DOHH2 (cell line): ENCODE measurements around the gene KCNQ1OT1.

Source experiments
- H3F3A ChIP-seq: fragments of 200-600 bp; sonication (generic), shearing (Covaris generic); 2 replicates; pipeline ENCODE4 v1.6.0; 2016; ENCODE audit warnings: antibody characterized with exemption, mild to moderate bottlenecking; ENCODE audit not compliant: control insufficient read depth, insufficient read depth
- H3K27ac ChIP-seq: fragments of 200-600 bp; sonication (generic); 2 replicates; pipeline ENCODE4 v1.5.1; 2014; ENCODE audit warnings: low read depth, mild to moderate bottlenecking, low read length, moderate library complexity
- H3K27me3 ChIP-seq: fragments of 200-600 bp; sonication (generic); 2 replicates; pipeline ENCODE4 v1.6.1; 2014; ENCODE audit warnings: mild to moderate bottlenecking, low read length, mixed read lengths; ENCODE audit not compliant: control insufficient read depth
- H3K36me3 ChIP-seq: fragments of 200-600 bp; sonication (generic); 2 replicates; pipeline ENCODE4 v1.6.1; 2014; ENCODE audit warnings: mild to moderate bottlenecking, low read length, moderate library complexity, mixed read lengths; ENCODE audit not compliant: control insufficient read depth
- H3K4me1 ChIP-seq: fragments of 200-600 bp; sonication (generic); 2 replicates; pipeline ENCODE4 v1.6.1; 2014; ENCODE audit warnings: mild to moderate bottlenecking, low read length, mixed read lengths; ENCODE audit not compliant: control insufficient read depth
- H3K4me2 ChIP-seq: fragments of 200-600 bp; sonication (generic); 2 replicates; pipeline ENCODE4 v1.6.0; 2014; ENCODE audit warnings: mild to moderate bottlenecking, low read length, moderate library complexity
- H3K4me3 ChIP-seq: fragments of 200-600 bp; sonication (generic); 2 replicates; pipeline ENCODE4 v1.5.1; 2014; ENCODE audit warnings: mild to moderate bottlenecking, low read length, mixed read lengths
- H3K79me2 ChIP-seq: fragments of 200-600 bp; sonication (generic); 2 replicates; pipeline ENCODE4 v1.6.1; 2014; ENCODE audit warnings: mild to moderate bottlenecking, low read length, mixed read lengths; ENCODE audit not compliant: control insufficient read depth
- H3K9me2 ChIP-seq: fragments of 200-600 bp; sonication (generic); replicated peaks from 2 replicates; pipeline ENCODE4 v1.6.1; 2014; ENCODE audit warnings: mild to moderate bottlenecking, low read length, mixed read lengths; ENCODE audit not compliant: control insufficient read depth
- H3K9me3 ChIP-seq: fragments of 200-600 bp; sonication (generic); 2 replicates; pipeline ENCODE4 v1.6.1; 2014; ENCODE audit warnings: antibody characterized with exemption, low read length, mixed read lengths; ENCODE audit not compliant: control insufficient read depth, insufficient read depth
- H4K20me1 ChIP-seq: fragments of 200-600 bp; sonication (generic); 2 replicates; pipeline ENCODE4 v1.6.0; 2014; ENCODE audit warnings: low read depth, mild to moderate bottlenecking, antibody characterized with exemption, low read length, moderate library complexity; ENCODE audit not compliant: control insufficient read depth, insufficient read depth
- EZH2phosphoT487 ChIP-seq: fragments of 200-600 bp; sonication (generic); IDR thresholded peaks from 2 replicates; pipeline ENCODE4 v1.6.1; 2017; ENCODE audit warnings: borderline replicate concordance, mild to moderate bottlenecking, antibody characterized with exemption, low read length, moderate library complexity, mixed read lengths
- TF ChIP-seq, protein P1 (sequence below): fragments of 200-600 bp; sonication (generic); IDR thresholded peaks from one replicate; pipeline ENCODE4 v1.5.1; 2014; ENCODE audit warnings: antibody characterized with exemption, mild to moderate bottlenecking, low read depth, low read length; ENCODE audit not compliant: poor library complexity, severe bottlenecking

The KCNQ1OT1 gene

DNA sequence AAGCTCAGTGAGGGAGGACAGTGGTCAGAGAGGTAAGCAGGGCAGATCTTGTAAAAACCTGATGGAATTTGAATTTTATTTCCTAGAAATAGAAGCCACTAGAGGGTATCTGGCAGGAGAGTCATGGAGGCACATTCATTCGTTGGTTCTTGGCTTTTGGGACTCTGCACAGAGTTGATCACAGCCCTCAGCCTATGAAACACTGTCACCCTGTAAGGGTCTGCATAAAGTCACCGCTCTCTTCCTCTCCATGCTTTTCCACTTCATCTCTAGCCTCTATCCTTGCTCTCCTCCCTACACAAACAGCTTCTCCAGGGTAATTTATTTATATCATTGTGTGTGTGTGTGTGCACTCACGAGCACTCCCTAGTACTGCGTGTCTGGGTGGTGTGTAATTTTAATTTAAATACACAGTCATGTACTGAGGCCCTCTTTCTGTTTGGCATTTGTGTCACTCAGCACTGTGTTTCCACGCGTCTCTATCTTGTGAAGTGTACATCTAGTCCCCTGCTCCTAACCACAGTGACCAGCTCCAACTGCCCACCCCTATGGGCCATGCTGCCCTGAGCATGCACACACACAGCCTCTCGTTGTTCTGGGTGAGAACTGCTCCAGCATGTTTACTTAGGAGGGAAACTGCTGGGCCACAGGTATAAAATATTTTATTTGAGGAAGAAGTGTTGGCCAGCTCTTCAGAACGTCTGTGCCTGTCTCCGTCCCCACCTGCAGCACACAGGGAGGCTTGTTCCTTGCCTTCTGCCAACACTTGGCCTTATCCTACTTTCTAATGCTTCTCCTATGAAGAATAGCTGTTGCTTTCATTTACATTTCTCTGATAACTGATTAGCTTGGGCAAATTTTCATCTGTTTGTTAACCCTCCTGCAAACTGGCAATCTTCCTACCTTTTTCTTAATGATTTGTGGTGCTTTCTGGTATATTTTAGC, 4.5 kb downstream of the KCNQ1OT1 start:
- Histone ChIP-seq H3F3A (no peaks in the 10 kb centered on the region), H3K4me2 (0 out of 2 replicates have a peak overlapping the region, but pooled peaks have one; percentile 15), H3K4me3 (no peak overlapping the region), H3K36me3 (no peaks in the 10 kb centered on the region; the same call in 1 of the 2 replicates), H3K9me3 (no peaks in the 10 kb centered on the region), H4K20me1 (peaks cover 7% of the 10 kb centered on the region; the same call in 1 of the 2 replicates), H3K27ac (no peak overlapping the region), H3K79me2 (peaks cover 87% of the 10 kb centered on the region), H3K27me3 (no peaks in the 10 kb centered on the region), H3K9me2 (no peaks in the 10 kb centered on the region), H3K4me1 (peaks cover 40% of the 10 kb centered on the region)
- TF ChIP-seq EZH2phosphoT487: no peak
- TF ChIP-seq, protein P1, sequence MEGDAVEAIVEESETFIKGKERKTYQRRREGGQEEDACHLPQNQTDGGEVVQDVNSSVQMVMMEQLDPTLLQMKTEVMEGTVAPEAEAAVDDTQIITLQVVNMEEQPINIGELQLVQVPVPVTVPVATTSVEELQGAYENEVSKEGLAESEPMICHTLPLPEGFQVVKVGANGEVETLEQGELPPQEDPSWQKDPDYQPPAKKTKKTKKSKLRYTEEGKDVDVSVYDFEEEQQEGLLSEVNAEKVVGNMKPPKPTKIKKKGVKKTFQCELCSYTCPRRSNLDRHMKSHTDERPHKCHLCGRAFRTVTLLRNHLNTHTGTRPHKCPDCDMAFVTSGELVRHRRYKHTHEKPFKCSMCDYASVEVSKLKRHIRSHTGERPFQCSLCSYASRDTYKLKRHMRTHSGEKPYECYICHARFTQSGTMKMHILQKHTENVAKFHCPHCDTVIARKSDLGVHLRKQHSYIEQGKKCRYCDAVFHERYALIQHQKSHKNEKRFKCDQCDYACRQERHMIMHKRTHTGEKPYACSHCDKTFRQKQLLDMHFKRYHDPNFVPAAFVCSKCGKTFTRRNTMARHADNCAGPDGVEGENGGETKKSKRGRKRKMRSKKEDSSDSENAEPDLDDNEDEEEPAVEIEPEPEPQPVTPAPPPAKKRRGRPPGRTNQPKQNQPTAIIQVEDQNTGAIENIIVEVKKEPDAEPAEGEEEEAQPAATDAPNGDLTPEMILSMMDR: no peak

DNA sequence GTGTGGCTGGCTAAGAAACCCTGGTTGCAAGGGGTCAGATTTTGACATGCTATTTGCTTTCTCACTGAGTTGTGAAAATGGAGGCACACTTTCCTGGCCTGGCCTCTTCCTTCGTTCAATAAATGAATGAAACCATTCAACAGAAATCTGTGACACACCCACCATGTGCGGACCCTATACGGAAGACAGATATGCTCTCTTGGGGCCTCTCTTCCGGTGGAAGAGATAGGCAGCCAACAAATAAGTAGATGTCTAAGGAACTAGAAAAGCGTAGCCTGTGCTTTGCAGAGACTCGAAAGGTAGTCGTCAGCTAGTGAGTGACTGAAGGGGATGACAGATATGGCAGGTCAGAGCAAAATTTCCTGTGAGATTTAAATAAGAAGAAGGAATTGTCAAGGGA, 5.3 kb downstream of the KCNQ1OT1 start:
- TF ChIP-seq, protein P1: no peak
- H3K4me2 ChIP-seq: 0 out of 2 replicates have a peak overlapping the region, but pooled peaks have one; percentile 15
- peaks cover 87% of the 10 kb centered on the region for H3K79me2 ChIP-seq

DNA sequence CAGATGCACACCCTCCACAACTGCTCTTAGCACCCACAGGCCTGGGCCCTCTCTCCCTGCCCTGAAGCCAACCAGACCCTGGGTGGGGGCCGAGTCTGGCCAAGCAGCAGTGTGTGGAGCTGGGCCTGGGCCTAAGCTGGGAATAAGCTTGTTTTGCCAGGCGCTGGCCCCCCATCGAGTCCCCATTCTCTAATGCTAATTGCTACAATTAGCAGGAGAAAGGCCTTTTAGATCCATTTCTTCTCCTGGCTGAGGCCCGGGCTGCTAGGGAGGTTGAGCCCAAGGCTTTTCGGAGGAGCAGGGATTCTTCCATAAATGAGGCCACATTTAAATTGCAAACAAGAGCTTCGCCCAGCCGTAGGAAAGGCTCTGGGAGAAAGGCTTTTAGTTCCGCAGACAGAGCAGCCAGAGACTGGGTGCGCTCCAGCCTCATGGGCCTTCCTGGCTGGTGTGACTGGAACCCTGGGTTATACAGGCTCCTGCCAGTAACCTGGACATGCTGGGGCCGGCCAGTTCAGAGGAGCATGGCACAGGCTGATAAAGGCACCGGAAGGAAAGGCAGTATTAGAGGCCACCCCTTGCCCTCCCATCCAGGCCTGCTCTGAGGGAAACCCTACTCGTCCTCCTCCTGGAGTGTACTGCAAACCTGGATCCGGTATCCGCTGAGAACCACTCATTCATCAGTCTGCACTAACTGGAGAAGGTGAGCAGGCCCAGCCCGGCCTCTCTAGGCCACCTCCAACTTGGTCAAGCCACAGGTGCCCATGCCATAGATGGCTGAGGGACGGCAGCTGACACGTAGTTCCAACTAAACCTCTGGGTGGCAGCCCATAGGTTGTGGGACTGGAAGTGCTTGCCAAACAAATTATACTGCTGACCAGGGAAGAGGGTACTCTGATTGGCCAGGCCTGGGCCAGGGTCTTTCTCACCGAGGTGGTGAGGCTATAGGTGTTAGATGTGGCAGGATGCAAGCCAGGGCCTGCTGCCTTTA, 6.2 kb downstream of the KCNQ1OT1 start:
- Histone ChIP-seq H3K9me2 (no peaks in the 10 kb centered on the region), H3K27ac (no peak overlapping the region), H3K27me3 (no peaks in the 10 kb centered on the region), H3K36me3 (no peaks in the 10 kb centered on the region; the same call in 1 of the 2 replicates), H3K4me3 (no peak overlapping the region), H3F3A (no peaks in the 10 kb centered on the region), H3K79me2 (peaks cover 79% of the 10 kb centered on the region), H3K4me1 (peaks cover 51% of the 10 kb centered on the region), H3K9me3 (no peaks in the 10 kb centered on the region), H4K20me1 (peaks cover 5% of the 10 kb centered on the region; the same call in 1 of the 2 replicates), H3K4me2 (no peak overlapping the region)
- TF ChIP-seq, protein P1: no peak

More for the DNA sequence above, 5.3 kb downstream of the KCNQ1OT1 start:
- peaks cover 7% of the 10 kb centered on the region; the same call in 1 of the 2 replicates for H4K20me1 ChIP-seq
- peaks cover 48% of the 10 kb centered on the region for H3K4me1 ChIP-seq
- H3K9me3 ChIP-seq: no peaks in the 10 kb centered on the region
- H3K36me3 ChIP-seq: no peaks in the 10 kb centered on the region; the same call in 1 of the 2 replicates
- H3K27me3 ChIP-seq: no peaks in the 10 kb centered on the region
- H3K9me2 ChIP-seq: no peaks in the 10 kb centered on the region
- no peak overlapping the region for H3K27ac ChIP-seq
- no peaks in the 10 kb centered on the region for H3F3A ChIP-seq
- no peak overlapping the region for H3K4me3 ChIP-seq
